Stimulated activated CD4-positive, alpha-beta T cell treated with anti-CD3 and anti-CD28 coated beads, TNF-alpha, amount 100 ng/mL, for 1 hour (primary cell): Measurements from ENCODE around the gene CHN1.

Experiments
- DNase-seq, 3 donors: peaks; one replicate each; pipeline ENCODE4 v3.0.0-alpha.2; 2020; ENCODE audit warnings: low read depth in 3 of 3, low spot score in 1 of 3

CHN1 gene

GRCh38 chr2:174972924-174973323 lies 32.3 kb downstream of the CHN1 start:
- DNase-seq: no peak

GRCh38 chr2:174971868-174972781 lies 33.1 kb downstream of the CHN1 start:
- no peak for DNase-seq

- no peak for DNase-seq
Observed at GRCh38 chr2:174970092-174970491, 35.1 kb downstream of the CHN1 start.

GRCh38 chr2:174969091-174969734 lies 36.0 kb downstream of the CHN1 start:
- DNase-seq: no peak

- DNase-seq: no peak
Observed at GRCh38 chr2:174967691-174968260, 37.4 kb downstream of the CHN1 start.

- no peak for DNase-seq
Observed at GRCh38 chr2:174967086-174967485, 38.1 kb downstream of the CHN1 start.

GRCh38 chr2:174965992-174966744 lies 39.0 kb downstream of the CHN1 start:
- no peak for DNase-seq

- no peak for DNase-seq
Observed at GRCh38 chr2:174965551-174965950, 39.6 kb downstream of the CHN1 start.

GRCh38 chr2:174964404-174964803 lies 40.8 kb downstream of the CHN1 start:
- DNase-seq: no peak

GRCh38 chr2:174963437-174964400 lies 41.5 kb downstream of the CHN1 start:
- DNase-seq: no peak

GRCh38 chr2:174959787-174960186 lies 45.4 kb downstream of the CHN1 start:
- no peak for DNase-seq

- DNase-seq: no peak
Observed at GRCh38 chr2:174957050-174957449, 48.1 kb downstream of the CHN1 start.

- DNase-seq: no peak
Observed at GRCh38 chr2:174952607-174953006, 52.6 kb downstream of the CHN1 start.

- DNase-seq: no peak
Observed at GRCh38 chr2:174951745-174952144, 53.4 kb downstream of the CHN1 start.

GRCh38 chr2:174949988-174950687 lies 55.0 kb downstream of the CHN1 start:
- DNase-seq: no peak

GRCh38 chr2:174945601-174946260 lies 59.5 kb downstream of the CHN1 start:
- DNase-seq: no peak

- no peak for DNase-seq
Observed at GRCh38 chr2:174939046-174939445, 66.1 kb downstream of the CHN1 start.

GRCh38 chr2:174931724-174932123 lies 73.5 kb downstream of the CHN1 start:
- no peak for DNase-seq

GRCh38 chr2:174929786-174930185 lies 75.4 kb downstream of the CHN1 start:
- DNase-seq: no peak
